Effector memory CD4-positive, alpha-beta T cell (primary cell): Measurements from ENCODE around the gene HS6ST3.
"Not testable (repeated sequence)": the region's sequence is repeated elsewhere in the genome, so short reads cannot be mapped to it uniquely, and the experiment has no call there.

Experiments used
- DNase-seq, 3 donors: peaks; one replicate each; pipeline ENCODE4 v3.0.0-alpha.2; 2020
- H3K27ac ChIP-seq: 2 replicates; pipeline ENCODE4 v1.7.0; 2013; ENCODE audit warnings: mild to moderate bottlenecking, low read length, moderate library complexity; ENCODE audit not compliant: insufficient read depth, poor library complexity, severe bottlenecking
- H3K27me3 ChIP-seq: replicated peaks from 2 replicates; pipeline ENCODE4 v1.7.0; 2013; ENCODE audit warnings: mild to moderate bottlenecking, low read length; ENCODE audit not compliant: insufficient read depth, control insufficient read depth, poor library complexity, severe bottlenecking
- H3K36me3 ChIP-seq: 2 replicates; pipeline ENCODE4 v1.7.0; 2013; ENCODE audit warnings: mild to moderate bottlenecking, low read length, moderate library complexity; ENCODE audit not compliant: control insufficient read depth, insufficient read depth
- H3K4me1 ChIP-seq: 2 replicates; pipeline ENCODE4 v1.7.0; 2013; ENCODE audit warnings: low read length, mild to moderate bottlenecking; ENCODE audit not compliant: control insufficient read depth, insufficient read depth, poor library complexity, severe bottlenecking
- H3K4me3 ChIP-seq: 2 replicates; pipeline ENCODE4 v1.7.0; 2013; ENCODE audit warnings: low read length, low read depth, mild to moderate bottlenecking; ENCODE audit not compliant: insufficient read depth, poor library complexity, severe bottlenecking
- H3K9me3 ChIP-seq: 2 replicates; pipeline ENCODE4 v1.7.0; 2013; ENCODE audit warnings: mild to moderate bottlenecking, low read length, moderate library complexity; ENCODE audit not compliant: control insufficient read depth

Gene HS6ST3

GRCh38 chr13:96778302-96778701, 688.4 kb downstream of the HS6ST3 start:
- not testable (repeated sequence) for DNase-seq, H3K9me3 ChIP-seq, H3K27ac ChIP-seq, H3K36me3 ChIP-seq, H3K4me3 ChIP-seq, H3K27me3 ChIP-seq, H3K4me1 ChIP-seq

GRCh38 chr13:96779691-96780090, 689.8 kb downstream of the HS6ST3 start:
- Histone ChIP-seq H3K9me3 (no peaks in the 10 kb centered on the region), H3K4me3 (no peak overlapping the region)
- no peak for DNase-seq

DNA sequence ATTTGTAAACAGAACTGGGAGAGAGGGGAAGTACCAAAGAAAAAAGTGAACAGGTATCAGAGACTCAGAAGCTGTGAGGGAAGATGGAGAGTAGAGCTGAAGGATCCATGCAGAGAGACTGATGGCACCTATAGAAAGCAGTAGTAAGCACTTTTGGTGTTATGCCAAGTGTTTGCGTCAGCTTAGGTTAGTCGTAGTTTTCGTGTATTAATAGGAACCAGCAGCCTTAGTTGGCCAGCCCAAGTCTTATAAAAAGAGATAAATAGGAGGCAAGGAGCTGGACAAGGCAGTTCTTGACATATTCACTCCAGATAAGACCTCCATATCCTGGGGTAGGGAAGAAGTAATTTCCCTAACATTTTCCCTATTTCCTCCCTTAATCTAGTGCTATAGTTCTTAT, 690.2 kb downstream of the HS6ST3 start:
- H3K4me3 ChIP-seq, result no peak overlapping the region
- DNase-seq, result no peak
- H3K27me3 ChIP-seq, result no peaks in the 10 kb centered on the region
- H3K27ac ChIP-seq, result no peak overlapping the region
- H3K36me3 ChIP-seq, result no peaks in the 10 kb centered on the region
- H3K4me1 ChIP-seq, result no peaks in the 10 kb centered on the region
- H3K9me3 ChIP-seq, result no peaks in the 10 kb centered on the region

More at GRCh38 chr13:96779691-96780090, 689.8 kb downstream of the HS6ST3 start:
- Histone ChIP-seq H3K36me3 (no peaks in the 10 kb centered on the region), H3K4me1 (no peaks in the 10 kb centered on the region), H3K27ac (no peak overlapping the region), H3K27me3 (no peaks in the 10 kb centered on the region)

DNA sequence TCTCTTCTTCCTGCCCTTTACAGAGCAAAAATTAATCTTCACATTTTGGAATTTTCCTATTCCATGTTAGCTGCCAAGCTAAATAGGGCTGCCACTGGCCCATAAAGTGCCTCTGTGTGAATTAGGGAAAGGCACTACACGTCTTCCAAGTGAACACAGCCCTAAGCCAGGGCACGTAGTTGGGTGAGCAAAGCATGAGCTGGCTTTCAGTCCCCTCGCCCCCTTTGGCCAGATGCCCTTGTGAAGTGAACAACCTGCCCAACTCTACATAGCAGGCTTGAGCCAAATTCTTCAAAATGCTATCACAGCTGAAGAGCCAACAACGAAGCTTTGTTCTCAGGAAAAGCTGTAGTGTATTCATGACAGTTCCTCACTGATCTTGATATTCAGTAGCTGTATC, 691.2 kb downstream of the HS6ST3 start:
- no peak overlapping the region for H3K27ac ChIP-seq
- no peaks in the 10 kb centered on the region for H3K27me3 ChIP-seq
- no peaks in the 10 kb centered on the region for H3K36me3 ChIP-seq
- no peaks in the 10 kb centered on the region for H3K9me3 ChIP-seq
- no peaks in the 10 kb centered on the region for H3K4me1 ChIP-seq
- no peak overlapping the region for H3K4me3 ChIP-seq
- DNase-seq, result no peak

DNA sequence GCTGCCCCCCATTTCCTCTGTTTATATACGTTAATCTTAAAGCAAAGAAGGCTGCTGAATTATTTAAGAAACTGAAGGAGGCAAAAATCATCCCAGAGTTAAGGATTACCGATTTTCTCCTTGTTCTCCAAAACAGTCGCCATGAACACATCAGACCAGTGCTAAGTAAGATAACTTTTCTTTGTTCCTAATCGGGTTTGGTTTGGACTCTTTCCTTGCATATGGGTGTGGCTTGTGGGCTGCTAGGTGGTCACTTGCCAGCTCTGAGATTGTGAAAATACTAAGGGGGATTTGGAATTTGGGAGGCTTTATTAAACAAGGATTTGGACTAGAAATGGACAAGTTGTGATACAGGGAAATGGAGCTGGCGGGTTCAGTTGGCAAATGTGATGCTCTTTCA, 692.3 kb downstream of the HS6ST3 start:
- no peaks in the 10 kb centered on the region for H3K9me3 ChIP-seq
- DNase-seq, result no peak
- no peaks in the 10 kb centered on the region for H3K4me1 ChIP-seq
- H3K36me3 ChIP-seq, result no peaks in the 10 kb centered on the region
- no peak overlapping the region for H3K4me3 ChIP-seq
- no peaks in the 10 kb centered on the region for H3K27me3 ChIP-seq
- H3K27ac ChIP-seq, result no peak overlapping the region

- Histone ChIP-seq H3K27ac (no peak overlapping the region), H3K27me3 (no peaks in the 10 kb centered on the region), H3K4me3 (no peak overlapping the region), H3K4me1 (no peaks in the 10 kb centered on the region), H3K9me3 (no peaks in the 10 kb centered on the region), H3K36me3 (no peaks in the 10 kb centered on the region)
- no peak for DNase-seq
Observed at GRCh38 chr13:96783057-96783456, 693.1 kb downstream of the HS6ST3 start.

DNA sequence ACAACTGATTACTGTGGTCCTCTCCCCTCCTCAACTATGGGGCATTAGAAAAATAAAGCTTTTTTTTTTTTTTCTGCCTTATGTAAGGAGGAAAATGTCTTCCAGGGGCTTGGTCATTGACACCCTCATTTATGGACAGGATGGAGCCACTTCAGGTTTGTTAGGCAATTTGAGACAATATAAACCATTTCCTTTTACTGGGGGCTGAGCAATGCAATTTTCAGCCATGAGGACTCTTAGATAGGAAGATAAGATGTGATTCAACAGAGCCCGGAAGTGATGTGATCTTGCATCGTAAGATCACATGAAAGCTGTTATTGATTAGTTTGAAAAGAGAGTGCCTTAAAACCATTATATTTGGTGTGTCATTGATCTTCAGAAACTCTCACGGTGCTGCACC, 693.6 kb downstream of the HS6ST3 start:
- Histone ChIP-seq H3K27me3 (no peaks in the 10 kb centered on the region), H3K4me3 (no peak overlapping the region), H3K36me3 (no peaks in the 10 kb centered on the region), H3K4me1 (no peaks in the 10 kb centered on the region), H3K9me3 (no peaks in the 10 kb centered on the region), H3K27ac (no peak overlapping the region)
- DNase-seq, result no peak

DNA sequence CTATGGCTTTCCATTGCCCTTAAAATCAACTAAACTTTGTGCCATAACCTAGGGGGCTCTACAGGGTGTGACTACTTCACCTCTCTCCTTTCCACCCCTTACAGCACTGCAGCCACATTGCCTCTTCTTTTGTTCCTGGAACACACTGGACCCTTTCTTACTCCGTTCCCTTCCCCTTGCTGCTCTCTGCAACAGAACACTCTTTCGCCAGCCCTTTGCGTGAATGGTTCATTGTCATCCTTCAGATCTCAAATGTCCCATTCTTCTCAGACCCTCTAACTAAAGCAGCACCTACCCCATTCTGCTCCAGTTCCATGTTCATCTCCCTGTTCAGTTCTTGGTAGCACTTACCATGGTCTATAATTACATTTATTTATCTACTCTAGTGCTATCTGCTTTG, 696.1 kb downstream of the HS6ST3 start:
- H3K36me3 ChIP-seq, result no peaks in the 10 kb centered on the region
- no peak for DNase-seq
- no peaks in the 10 kb centered on the region for H3K27me3 ChIP-seq
- no peak overlapping the region for H3K4me3 ChIP-seq
- no peak overlapping the region for H3K27ac ChIP-seq
- no peaks in the 10 kb centered on the region for H3K4me1 ChIP-seq
- H3K9me3 ChIP-seq, result no peaks in the 10 kb centered on the region

DNA sequence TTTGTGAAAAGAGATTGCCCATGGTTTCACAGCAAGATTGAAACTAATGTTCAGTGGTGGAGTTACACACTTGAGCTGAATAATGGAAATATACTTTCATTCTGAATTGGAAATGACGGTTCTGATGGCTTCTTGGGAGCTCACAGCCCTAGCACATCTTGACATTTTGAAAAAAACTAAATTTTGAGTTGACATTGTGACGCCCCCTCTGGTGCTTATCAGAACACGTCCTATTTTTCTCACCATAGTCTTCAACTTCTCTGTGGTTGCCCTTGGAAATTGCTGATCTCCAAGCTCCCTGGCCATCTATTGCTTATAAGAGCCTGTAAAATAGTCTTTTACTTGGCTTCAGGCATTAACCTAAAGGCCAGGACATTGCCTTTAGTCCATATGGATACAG, 702.3 kb downstream of the HS6ST3 start:
- no peak for DNase-seq
- Histone ChIP-seq H3K4me1 (no peaks in the 10 kb centered on the region), H3K27me3 (no peaks in the 10 kb centered on the region), H3K9me3 (no peaks in the 10 kb centered on the region), H3K36me3 (no peaks in the 10 kb centered on the region), H3K4me3 (no peak overlapping the region), H3K27ac (no peak overlapping the region)

GRCh38 chr13:96792736-96793403, 703.0 kb downstream of the HS6ST3 start:
- no peaks in the 10 kb centered on the region for H3K27me3 ChIP-seq
- no peaks in the 10 kb centered on the region for H3K9me3 ChIP-seq
- H3K27ac ChIP-seq, result no peak overlapping the region
- no peaks in the 10 kb centered on the region for H3K4me1 ChIP-seq
- H3K36me3 ChIP-seq, result no peaks in the 10 kb centered on the region
- no peak overlapping the region for H3K4me3 ChIP-seq
- DNase-seq, result no peak
